Progenitor cell of endocrine pancreas (in vitro differentiated cells): Measurements from ENCODE around the gene INTS14. TPM values are rescaled to one million over a fixed set of nuclear protein-coding genes. Genes with fewer than 3 reads are reported as not detected.

Source experiments
- DNase-seq: peaks from one replicate; pipeline ENCODE4 v3.0.0; 2021; ENCODE audit warnings: low spot score; ENCODE audit not compliant: unreplicated experiment
- H3K27ac Mint-ChIP-seq: 2 replicates; pipeline ENCODE4 v1.8.0; 2021; ENCODE audit warnings: mild to moderate bottlenecking, moderate library complexity, mixed read lengths
- H3K27me3 Mint-ChIP-seq: 2 replicates; pipeline ENCODE4 v1.8.0; 2021; ENCODE audit warnings: mixed read lengths
- H3K36me3 Mint-ChIP-seq: 2 replicates; pipeline ENCODE4 v1.8.0; 2022; ENCODE audit warnings: mixed read lengths; ENCODE audit not compliant: insufficient read depth
- H3K4me1 Mint-ChIP-seq: 2 replicates; pipeline ENCODE4 v1.8.0; 2021; ENCODE audit warnings: low read depth, mixed read lengths
- H3K4me3 Mint-ChIP-seq: 2 replicates; pipeline ENCODE4 v1.8.0; 2021; ENCODE audit warnings: low read depth, mild to moderate bottlenecking, moderate library complexity, mixed read lengths
- H3K9me3 Mint-ChIP-seq: 2 replicates; pipeline ENCODE4 v1.8.0; 2021; ENCODE audit warnings: low read depth, mixed read lengths
- total RNA-seq: library from RNA; stranded (reverse); gene quantifications from 2 replicates; pipeline ENCODE4 v1.2.1, GENCODE V29; 2021
- TF ChIP-seq, protein P1 (sequence below): fragments of 200-600 bp; sonication (generic); IDR thresholded peaks from one replicate; pipeline ENCODE4 v1.5.0; 2021; ENCODE audit warnings: antibody characterized with exemption, mild to moderate bottlenecking; ENCODE audit not compliant: unreplicated experiment

INTS14 gene
- total RNA-seq, 1 donor from 2014 or later = 65.7 TPM

DNA sequence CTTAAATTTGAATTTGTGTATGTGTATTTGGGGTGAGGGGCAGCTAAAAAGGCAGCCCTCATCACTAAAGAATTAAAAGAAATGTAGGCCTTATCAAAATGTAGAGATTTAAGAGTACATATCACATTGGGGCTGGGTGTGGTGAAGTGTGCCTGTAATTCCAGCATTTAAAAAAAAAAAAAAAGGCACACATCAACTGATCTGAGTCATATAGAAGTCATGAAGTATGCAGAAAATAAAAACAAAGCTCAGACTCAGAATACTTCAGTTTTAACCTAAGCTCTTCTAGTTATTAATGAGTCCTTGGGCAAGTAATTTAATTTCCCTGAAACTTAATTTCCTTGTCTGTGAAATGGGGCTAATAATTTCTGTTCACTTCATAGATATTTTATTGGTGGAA, 42.4 kb upstream of the INTS14 start:
- Mint-ChIP-seq H3K9me3 (no peaks in the 10 kb centered on the region), H3K27ac (no peak overlapping the region), H3K36me3 (no peaks in the 10 kb centered on the region), H3K4me1 (no peaks in the 10 kb centered on the region), H3K27me3 (no peaks in the 10 kb centered on the region), H3K4me3 (no peak overlapping the region)
- TF ChIP-seq, protein P1, sequence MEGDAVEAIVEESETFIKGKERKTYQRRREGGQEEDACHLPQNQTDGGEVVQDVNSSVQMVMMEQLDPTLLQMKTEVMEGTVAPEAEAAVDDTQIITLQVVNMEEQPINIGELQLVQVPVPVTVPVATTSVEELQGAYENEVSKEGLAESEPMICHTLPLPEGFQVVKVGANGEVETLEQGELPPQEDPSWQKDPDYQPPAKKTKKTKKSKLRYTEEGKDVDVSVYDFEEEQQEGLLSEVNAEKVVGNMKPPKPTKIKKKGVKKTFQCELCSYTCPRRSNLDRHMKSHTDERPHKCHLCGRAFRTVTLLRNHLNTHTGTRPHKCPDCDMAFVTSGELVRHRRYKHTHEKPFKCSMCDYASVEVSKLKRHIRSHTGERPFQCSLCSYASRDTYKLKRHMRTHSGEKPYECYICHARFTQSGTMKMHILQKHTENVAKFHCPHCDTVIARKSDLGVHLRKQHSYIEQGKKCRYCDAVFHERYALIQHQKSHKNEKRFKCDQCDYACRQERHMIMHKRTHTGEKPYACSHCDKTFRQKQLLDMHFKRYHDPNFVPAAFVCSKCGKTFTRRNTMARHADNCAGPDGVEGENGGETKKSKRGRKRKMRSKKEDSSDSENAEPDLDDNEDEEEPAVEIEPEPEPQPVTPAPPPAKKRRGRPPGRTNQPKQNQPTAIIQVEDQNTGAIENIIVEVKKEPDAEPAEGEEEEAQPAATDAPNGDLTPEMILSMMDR = no peak
- no peak for DNase-seq

DNA sequence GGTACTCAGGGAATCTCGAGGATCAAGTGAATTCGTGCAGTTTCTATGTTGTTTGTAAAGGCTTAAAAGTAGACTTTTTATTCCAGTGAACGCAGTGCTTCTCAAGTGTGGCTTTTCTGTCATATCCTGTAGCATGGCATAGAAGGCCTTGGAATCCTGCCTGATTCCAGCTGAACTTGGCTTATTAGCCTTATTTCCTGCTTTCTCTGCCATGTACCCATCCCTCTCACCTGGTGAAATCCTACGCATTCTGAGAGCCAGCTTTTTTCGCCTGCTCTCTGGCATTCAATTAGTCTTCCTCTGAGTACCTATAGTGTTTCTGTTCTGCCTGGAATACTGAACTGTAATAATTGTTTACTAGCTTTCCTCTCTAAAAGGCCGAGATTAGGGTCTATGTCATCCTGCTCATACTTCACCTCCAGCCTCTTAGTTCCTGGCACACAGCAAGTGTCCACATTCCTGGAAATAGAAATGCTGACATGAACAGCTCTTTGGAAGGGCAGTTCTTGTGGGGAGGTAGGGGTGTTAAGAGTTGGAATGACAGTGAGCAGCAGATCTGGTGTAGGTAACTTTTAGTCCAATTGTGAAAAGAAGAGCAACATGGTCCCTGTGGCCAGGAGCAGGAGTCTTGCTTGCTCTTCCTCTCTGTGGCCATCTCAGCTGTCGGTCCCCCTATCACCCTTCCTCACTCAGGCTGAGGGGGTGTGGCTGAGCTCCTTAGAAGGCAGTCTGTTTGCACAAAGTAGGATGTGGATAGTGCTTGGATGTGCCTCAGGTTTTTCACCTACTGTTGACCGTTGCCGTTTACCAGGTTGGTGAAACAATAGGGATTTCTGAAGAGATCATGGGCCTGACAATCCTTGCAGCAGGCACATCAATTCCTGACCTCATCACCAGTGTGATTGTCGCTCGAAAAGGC, 41.2 kb upstream of the INTS14 start:
- no peak for DNase-seq
- Mint-ChIP-seq H3K4me1 (no peaks in the 10 kb centered on the region), H3K27ac (no peak overlapping the region), H3K36me3 (no peaks in the 10 kb centered on the region), H3K27me3 (no peaks in the 10 kb centered on the region), H3K9me3 (no peaks in the 10 kb centered on the region), H3K4me3 (no peak overlapping the region)
- TF ChIP-seq, protein P1 = no peak

DNA sequence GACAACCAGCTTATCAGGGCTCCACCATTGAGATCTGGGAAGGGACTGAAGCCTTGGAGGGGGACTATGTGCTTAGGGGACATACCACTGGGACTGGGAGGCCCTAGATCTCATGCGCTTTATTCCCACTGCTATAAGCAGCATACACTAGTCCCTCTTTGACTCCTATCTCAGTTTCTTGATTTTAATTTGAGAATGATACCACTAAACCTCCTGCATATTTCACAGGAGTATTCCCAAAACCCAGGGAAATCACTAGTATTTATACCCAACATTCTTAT, 40.1 kb upstream of the INTS14 start:
- Mint-ChIP-seq H3K27me3 (no peaks in the 10 kb centered on the region), H3K36me3 (no peaks in the 10 kb centered on the region), H3K27ac (no peak overlapping the region), H3K4me1 (no peaks in the 10 kb centered on the region), H3K4me3 (no peak overlapping the region), H3K9me3 (no peaks in the 10 kb centered on the region)
- TF ChIP-seq, protein P1 = no peak
- no peak for DNase-seq

DNA sequence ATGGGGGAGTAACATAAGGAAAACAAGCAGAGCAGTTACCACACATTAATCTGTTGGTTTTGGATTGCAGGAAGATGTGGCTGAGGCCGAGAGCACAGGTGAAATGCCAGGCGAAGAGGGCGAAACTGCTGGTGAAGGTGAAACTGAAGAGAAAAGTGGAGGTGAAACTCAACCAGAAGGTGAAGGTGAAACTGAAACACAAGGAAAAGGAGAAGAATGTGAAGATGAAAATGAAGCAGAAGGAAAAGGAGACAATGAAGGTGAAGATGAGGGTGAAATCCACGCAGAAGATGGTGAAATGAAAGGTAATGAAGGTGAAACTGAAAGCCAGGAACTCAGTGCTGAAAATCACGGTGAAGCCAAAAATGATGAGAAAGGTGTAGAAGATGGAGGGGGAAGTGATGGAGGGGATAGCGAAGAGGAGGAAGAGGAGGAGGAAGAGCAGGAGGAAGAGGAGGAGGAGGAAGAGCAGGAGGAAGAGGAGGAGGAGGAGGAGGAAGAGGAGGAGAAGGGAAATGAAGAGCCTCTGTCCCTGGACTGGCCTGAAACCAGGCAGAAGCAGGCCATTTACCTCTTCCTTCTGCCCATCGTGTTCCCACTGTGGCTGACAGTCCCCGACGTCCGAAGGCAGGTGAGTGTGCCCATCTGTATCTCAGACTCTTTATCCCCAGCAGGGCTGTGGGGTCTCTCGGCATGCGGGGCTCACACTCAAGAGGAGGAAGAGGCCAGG, 39.5 kb upstream of the INTS14 start:
- H3K4me1 Mint-ChIP-seq = no peaks in the 10 kb centered on the region
- H3K27me3 Mint-ChIP-seq = no peaks in the 10 kb centered on the region
- no peaks in the 10 kb centered on the region for H3K36me3 Mint-ChIP-seq
- TF ChIP-seq, protein P1 = no peak
- H3K4me3 Mint-ChIP-seq = no peak overlapping the region
- H3K9me3 Mint-ChIP-seq = no peaks in the 10 kb centered on the region
- DNase-seq = no peak
- H3K27ac Mint-ChIP-seq = no peak overlapping the region

DNA sequence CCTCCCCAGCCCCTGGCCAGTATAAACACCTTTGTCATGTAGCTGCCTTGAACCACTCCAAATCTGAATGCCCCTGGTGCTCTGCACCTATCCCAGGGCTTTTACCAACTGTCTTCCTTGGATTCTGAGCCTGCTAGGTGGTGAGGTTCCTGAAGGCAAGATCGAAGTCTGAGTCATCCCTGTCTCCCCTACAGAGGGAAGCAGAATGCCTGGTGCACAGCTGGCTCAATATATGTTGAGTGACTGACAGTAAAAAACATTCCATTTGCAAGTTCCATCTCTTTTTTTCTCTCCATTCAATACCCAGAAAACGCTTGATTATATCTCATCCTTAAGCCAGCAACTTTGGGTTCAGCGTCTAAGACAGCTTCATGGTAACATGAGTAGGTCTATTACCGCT, 35.6 kb upstream of the INTS14 start:
- no peak overlapping the region for H3K4me3 Mint-ChIP-seq
- no peaks in the 10 kb centered on the region for H3K36me3 Mint-ChIP-seq
- DNase-seq = no peak
- no peak overlapping the region for H3K27ac Mint-ChIP-seq
- H3K9me3 Mint-ChIP-seq = no peaks in the 10 kb centered on the region
- TF ChIP-seq, protein P1 = no peak
- H3K27me3 Mint-ChIP-seq = no peaks in the 10 kb centered on the region
- no peaks in the 10 kb centered on the region for H3K4me1 Mint-ChIP-seq
